Activated CD4-positive, alpha-beta T cell treated with anti-CD3 and anti-CD28 coated beads, Interleukin-2, amount 50 U/mL, for 48 hours (primary cell): ENCODE measurements around the gene IKBKE.
A peak's percentile ranks its signal among the peaks of the same experiment; 100 is the strongest.

Source experiments
- DNase-seq, 2 experiments: peaks; one replicate each; pipeline ENCODE4 v3.0.0-alpha.2; 2020

The IKBKE gene

DNA sequence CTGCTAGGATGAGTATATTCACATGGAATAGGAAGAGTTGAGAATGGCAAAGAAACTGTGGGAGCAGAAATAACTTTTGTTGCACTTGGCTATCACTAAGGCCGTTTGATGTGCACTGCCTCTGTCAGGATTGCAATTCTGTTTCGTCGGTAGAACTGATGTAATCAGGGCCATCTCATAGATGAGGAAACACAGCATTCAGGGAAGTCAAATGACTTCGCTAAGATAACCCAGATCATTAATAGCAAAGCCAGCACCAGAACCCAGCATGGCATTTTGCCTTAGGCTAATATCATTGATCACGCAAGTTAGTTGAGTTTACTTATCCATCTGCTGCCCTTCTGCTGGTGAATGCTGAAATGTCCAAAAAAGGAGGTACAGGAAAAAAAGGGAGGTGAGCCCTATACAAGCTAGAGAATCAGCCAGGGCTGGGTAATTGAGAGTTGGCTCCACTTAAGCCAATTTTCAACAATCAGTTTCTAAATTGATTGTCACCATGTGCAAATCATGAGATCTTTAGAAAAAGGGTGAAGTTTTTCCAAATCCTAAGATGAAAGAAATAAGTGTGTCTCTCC lies 44.6 kb downstream of the IKBKE start:
- DNase-seq, result no peak

DNA sequence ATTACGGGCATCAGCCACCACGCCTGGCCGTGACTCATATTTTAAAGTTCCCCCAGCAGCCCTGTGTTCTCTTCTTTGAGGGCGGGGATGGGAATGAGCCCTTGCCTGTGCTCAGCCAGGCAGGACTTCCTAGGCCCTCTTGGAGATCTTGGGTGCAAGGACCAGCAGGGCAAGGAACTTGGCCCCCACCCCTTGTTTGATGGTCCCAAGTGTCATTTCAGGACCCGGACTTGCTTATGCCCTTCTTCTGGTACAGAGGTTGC lies 46.4 kb downstream of the IKBKE start:
- DNase-seq, result no peak

DNA sequence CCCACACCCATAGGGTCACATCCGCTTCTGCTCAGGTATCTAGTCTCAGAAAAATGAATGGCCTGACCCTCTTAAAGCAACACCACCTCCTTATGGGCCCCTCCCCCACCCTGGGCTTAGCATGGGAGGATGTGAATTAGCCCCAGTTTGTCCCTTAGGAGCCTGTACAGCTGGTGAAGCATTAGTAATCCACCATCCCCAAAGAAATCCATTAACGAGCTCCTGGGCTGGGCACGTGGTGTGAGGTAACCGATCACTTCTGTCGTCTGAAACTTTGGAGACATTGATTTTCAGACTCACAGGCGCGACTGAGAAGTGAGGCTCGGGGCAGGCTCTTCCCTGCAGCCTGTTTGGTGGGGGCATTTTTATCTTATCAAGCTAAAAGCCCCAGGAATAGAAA lies 47.5 kb downstream of the IKBKE start:
- DNase-seq, result no peak

GRCh38 chr1:206518206-206518605 lies 47.9 kb downstream of the IKBKE start:
- no peak for DNase-seq

GRCh38 chr1:206518743-206519142 lies 48.5 kb downstream of the IKBKE start:
- no peak for DNase-seq

DNA sequence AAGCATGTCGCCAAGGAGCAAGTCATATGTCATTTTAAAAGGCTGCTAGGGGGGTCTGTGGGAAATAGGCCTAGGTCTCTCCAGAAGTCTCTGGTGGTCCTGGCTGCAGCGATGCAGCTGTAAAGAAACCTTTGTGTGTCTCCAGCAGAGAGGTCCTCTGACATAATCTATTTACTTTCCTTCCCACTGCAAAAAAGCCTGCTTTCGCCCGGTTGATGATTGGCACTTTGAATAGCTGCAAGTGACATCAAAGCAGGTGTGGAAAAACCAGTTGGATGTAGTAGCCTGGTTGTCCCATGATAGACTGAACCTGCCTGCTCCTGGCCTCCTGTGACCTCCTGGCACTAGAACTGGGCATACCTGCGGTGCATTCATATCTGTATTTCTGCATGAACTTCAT lies 50.9 kb downstream of the IKBKE start:
- DNase-seq, result no peak

DNA sequence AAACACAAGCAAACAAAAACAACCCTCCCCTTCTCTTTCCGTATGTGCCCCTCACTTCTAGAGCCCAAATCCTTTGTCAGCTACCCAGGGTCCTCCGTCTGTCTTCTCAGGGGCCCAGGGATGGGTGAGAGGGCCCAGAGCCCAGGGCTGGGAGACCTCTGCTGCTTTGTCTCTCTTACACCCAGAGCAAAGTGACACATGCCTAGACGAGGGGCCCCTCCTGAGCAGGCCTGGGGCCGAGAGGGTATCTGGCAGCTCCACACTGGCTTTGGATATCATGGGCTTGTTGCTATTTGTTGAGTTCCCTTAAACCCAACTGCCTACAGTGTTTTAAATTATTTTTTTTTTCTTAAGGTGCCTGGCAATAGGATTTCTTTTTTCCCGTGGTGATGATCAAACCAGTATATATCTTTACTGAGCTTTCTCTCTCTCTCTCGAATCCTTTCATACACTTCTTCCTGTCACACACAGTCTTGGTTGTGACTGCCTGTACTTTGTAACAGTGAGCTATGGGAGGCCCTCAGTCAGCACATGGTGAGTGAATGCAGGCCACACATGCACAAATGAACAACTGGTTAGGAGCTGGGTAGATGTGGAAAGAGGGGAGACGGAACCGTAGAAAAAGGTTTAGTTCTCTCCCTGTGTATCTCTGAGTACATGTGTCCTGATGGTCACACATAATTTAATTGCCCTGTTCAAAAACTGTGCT lies 51.6 kb downstream of the IKBKE start:
- DNase-seq, result no peak

DNA sequence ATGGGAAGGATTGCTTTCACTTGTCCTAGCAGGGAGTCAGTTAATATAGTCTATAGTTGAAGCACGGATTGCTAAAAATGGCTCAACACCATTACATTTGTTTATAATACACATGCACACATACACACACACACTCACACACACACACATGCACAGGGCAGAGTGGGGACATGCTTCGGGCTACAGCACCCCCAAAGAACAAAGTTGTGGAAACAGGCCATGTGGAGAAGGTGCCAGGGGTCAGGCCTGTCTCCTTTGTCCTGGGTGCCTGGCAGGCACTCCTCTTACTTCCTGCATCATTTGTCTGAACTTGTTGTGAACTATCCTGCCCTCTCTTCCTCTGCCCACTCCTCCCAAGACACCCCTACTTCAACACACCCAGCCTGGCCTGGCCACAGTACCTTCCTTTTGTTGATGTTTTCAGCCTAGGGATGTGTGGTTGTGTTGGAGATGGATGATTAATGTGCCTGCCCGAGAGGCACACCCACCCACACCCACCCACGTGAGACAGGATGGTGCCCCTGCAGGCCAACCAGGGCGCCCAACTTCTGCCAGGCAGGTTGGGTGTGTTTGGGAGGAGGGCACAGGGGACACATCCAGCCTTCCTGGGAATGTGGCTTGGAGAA lies 54.6 kb downstream of the IKBKE start:
- no peak for DNase-seq

GRCh38 chr1:206526064-206526911 lies 56.0 kb downstream of the IKBKE start:
- DNase-seq, result no peak

DNA sequence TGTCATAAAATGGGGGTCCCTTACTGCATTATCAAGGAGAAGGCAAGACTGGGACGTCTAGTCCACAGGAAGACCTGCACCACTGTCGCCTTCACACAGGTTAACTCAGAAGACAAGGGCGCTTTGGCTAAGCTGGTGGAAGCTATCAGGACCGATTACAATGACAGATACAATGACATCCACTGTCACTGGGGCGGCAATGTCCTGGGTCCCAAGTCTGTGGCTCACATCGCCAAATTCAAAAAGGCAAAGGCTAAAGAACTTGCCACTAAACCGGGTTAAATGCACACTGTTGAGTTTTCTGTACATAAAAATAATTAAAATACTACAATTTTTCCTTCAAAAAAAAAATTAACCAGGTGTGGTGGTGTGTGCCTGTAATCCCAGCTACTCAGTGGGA lies 59.1 kb downstream of the IKBKE start:
- no peak for DNase-seq

- DNase-seq, result no peak
These were observed 62.1 kb downstream of the IKBKE start for GRCh38 chr1:206532368-206532767.

DNA sequence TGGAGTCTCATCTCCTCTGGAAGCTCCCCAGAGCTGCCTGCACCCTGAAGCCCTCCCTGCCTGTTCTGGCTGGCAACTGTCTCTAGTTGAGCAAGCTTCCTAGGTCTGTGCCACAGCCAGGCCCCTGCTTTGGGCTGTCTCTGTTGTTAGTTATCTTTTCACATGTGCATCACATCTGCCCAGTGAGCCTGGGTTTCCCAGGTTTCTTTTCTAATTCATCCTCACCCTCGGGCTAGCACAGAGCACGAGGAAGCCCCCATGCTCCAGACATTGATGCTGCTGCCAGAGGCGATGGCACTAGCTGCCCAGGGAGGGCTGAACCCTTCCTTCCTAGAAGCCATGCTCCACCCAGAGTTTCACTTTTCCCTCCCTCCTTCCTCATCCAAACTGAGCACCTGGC lies 64.3 kb downstream of the IKBKE start:
- DNase-seq, result no peak

DNA sequence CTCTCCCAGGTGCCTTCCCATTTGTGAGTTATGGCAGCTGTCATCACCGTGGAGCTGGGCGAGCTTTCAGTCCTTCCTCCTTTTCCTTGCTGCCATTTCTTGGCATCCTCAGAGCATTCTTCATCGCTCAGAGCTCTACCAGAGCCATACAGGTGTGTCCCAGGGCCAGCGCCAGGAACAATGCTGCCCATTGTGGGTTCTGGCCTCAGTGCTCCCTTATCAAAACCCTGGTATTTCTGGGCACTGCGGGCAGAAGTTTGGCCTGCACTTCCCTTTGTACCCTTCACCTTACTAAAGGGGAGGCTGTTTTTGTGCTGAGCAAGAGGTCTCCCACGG lies 65.5 kb downstream of the IKBKE start:
- no peak for DNase-seq

- no peak for DNase-seq
These were observed 66.9 kb downstream of the IKBKE start for GRCh38 chr1:206537141-206537540.

DNA sequence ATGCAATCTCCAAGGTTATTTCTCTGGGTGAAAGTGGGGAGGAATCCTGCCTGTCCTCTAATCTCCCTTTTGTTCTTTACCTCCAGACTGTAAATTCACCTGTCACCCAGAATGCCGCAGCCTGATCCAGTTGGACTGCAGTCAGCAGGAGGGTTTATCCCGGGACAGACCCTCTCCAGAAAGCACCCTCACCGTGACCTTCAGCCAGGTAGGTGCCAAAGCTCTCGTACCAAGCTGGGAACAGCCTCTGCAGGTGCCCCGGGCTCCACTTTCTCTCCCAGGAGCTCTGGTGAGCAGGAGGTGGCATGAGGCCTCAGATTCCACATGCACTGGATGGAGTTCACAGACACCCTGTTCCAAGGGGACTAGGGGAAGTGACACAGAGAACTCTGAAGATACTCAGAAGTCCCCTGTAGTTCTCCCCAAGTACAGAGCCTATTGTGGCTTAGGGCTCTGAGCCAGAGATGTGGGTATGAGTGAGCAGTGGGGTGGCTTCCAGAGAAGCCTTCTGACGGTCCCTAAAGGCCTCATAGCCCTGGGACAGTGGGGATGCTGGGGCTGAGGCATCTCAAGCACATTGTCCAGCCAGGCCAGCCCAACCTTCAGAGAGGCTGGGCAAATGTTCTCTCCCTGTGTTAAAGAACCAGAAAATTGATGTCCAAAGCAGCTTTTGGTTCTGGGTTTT lies 68.0 kb downstream of the IKBKE start:
- no peak for DNase-seq

GRCh38 chr1:206538901-206539640 lies 68.8 kb downstream of the IKBKE start:
- no peak for DNase-seq

GRCh38 chr1:206540044-206540780 lies 69.9 kb downstream of the IKBKE start:
- no peak for DNase-seq

- no peak for DNase-seq
These were observed 71.1 kb downstream of the IKBKE start for GRCh38 chr1:206541236-206541833.

DNA sequence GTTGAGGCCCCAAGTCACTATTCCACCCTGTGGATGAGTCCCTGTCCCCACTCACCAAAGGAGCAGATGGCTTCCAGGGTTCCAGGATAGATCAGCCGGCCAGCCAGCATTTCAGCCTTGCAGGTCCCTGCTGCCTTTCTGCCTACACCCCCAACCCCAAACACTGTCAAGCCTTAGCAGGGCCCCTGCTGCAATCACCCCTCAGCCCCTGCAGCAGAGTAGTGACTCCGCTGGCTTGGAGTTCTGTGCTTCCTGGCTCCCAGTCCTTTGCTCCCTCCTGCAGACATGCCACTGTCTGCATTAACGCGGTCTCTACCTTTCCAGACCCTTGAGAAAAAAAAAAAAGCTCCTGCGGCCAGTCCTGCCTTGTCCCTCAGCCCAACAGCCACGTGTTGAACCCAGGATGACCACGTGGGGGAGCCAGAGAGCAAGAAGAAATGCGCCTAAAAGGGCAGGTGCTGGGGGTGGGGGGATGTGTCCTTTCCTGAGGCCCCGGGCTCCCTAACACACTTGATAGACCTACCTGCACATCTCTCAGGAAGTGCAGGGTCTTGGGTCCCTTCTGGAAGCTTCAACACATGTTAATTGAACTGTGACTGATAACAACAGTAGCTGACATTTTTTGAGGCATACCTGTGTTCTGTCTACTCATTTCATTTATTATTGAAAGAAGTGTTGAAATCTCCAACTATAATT lies 74.4 kb downstream of the IKBKE start:
- peak; percentile 91 to 93 for DNase-seq

DNA sequence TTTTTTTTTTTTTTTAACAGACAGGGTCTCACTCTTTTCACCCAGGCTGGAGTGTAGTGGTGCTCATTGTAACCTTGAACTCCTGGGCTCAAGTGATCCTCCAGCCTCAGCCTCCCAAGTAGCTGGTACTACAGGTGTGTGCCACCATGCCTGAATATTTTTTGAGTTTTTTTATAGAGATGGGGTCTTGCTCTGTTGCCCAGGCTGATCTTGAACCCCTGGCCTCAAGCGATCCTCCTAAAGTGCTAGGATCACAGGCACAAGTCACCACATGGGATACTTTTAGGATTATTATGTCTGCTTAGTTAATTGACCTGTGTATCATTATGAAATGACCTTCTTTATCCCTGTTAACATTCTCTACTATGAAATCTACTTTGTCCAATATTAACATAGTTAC lies 75.1 kb downstream of the IKBKE start:
- DNase-seq, result no peak
